CD4-positive, alpha-beta T cell treated with Interleukin-10 for 1 hour (primary cell): Measurements from ENCODE around the gene TLN1.

Experiments used
- DNase-seq: peaks from one replicate; pipeline ENCODE4 v3.0.0-alpha.2; 2020

The TLN1 gene

GRCh38 chr9:35754264-35754663 is 22.3 kb upstream of the TLN1 start, which contains the start of gene MSMP:
MSMP (minus strand) TSS chr9:35754276; CDS start chr9:35754129, 147 bp downstream.
- no peak for DNase-seq

DNA sequence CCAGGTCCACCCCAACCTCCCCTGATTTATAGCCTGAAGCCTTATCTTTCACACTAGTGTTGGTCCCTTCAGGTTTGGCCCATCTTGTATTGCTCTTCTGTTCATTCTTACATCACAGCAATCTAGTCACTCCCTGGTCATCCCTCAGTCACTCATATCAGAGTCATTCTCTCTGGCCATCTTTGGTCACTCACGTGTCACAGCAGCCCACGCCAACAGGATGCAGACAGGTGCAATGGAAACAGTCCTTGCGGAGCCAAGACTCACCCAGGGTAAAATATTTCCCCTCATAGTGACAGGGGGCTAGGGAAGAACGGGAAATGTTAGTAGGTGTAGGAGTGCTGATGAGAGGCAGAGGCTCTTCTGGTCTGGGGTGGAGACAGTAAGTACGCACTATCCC is 21.5 kb upstream of the TLN1 start:
- no peak for DNase-seq

DNA sequence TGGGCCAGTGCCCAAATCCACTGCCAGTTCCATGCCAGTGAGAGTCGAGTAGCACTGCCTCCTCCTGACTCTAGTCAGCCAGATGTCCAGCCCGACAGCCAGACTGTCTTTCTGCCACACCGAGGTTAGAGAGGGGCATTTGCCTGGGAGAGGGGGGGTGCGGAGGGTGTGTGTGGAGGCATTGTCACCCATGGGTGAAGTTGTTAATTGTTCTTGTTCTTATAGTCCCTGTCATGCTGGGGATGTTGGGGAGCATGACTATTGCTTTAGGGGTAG is 18.2 kb upstream of the TLN1 start:
- no peak for DNase-seq

DNA sequence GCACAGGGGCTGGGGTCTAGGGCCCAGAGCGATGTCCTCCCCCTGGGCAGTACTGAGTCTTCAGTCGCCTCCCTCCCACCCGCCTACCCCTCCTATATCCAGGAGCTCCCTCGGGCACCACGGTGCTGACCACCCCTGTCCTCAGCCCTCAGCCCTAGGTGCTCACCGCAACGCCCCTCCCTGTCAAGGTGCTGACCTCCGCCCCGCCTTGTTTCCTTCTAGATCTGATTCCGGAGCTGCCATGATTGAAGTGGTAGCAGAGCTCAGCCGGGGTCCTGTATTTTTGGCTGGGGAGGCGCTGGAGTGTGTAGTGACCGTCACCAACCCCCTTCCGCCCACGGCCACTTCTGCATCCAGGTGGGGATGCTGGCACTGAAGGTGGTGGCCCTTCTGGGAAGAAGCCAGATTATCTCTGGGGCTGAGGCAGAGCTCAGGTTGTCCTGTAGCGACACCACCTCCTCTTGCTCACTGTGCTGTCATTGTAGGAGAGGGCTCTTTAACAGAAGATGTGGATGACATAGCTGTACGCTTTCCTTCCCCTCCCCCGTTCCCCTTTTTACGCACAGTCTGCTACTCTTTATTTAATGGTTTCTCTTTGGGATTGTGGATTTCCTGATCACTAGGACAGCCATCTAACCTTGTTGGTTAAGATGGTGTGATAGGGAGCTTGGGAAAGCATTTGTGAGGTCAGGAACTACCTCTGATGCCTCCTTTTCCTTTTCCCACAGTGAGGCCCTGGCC is 17.7 kb upstream of the TLN1 start:
- peak; percentile 56 for DNase-seq

GRCh38 chr9:35748858-35749514 is 17.0 kb upstream of the TLN1 start, which contains the start of the genes GBA2 and RGP1:
GBA2 (minus strand) TSS chr9:35749228; CDS start chr9:35748704, 524 bp downstream.
RGP1 (plus strand) TSS chr9:35749287; CDS start chr9:35749756, 469 bp downstream.
- peak; percentile 75 for DNase-seq

DNA sequence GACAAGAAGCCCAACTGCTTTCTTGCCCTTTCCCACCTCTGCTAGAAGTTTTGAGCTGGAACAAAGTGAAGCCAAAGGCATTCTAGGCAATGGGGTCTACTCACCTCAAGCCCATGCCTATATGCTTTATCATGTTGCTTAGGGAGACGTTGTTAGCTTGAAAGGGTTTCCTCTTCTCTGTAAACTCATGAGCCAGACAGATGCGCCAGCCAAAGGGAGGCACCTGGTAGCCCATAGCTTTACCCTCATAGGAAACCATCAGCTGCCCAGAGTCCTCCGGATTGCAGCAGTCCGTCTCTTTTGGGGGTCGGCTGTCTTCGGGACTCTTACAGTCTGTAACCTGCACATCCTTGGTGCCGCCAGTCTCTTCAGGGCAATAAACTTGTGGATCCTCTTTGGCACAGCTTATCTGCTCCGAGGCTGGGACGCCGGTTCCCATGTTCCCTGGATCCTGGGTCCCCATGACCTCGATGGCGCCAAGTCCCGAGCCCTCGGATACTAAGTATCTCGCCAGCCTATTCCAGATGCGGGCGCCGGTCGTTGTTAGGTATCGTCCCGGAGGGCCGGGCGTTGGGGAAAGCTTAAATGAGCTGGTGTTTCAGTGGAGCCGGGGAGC is 16.4 kb upstream of the TLN1 start:
- DNase-seq = peak; percentile 22

DNA sequence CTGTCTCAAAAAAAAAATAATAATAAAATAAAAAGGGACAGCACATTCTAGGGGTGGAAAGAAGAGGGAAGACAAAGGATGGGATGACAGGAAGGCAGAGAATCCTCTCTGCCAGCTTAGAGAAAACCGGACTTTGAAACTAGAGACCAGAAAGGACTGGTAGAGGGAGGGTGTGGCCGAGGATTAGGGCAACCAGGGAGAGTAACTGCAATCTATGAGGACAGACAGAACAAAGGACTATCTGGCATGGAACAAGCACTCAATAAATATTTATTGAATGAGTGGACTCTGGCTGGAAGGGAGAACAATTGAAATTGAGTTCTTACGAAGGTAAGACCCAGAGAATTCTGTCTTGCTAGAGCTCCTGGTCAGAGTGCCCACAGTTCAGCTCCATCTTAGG is 14.6 kb upstream of the TLN1 start:
- no peak for DNase-seq

DNA sequence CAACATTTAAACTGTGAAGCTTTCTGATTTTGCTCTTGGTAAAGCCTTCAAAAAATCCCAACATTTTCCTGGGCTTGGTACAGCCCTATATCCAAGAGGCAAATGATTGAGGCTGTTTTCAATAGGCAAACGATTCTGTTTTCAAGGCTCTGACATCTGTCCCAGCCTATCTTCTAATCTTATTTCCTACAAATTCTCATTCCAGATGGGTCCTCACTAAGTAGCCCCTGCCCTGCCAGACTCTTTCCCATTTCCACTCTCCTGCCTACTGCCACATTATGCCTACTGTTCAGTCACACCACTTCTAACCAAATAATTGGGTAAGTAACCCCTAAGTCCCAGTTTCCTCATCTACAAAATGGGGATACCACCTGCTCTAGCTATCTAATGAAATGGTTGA is 13.6 kb upstream of the TLN1 start:
- DNase-seq = no peak

DNA sequence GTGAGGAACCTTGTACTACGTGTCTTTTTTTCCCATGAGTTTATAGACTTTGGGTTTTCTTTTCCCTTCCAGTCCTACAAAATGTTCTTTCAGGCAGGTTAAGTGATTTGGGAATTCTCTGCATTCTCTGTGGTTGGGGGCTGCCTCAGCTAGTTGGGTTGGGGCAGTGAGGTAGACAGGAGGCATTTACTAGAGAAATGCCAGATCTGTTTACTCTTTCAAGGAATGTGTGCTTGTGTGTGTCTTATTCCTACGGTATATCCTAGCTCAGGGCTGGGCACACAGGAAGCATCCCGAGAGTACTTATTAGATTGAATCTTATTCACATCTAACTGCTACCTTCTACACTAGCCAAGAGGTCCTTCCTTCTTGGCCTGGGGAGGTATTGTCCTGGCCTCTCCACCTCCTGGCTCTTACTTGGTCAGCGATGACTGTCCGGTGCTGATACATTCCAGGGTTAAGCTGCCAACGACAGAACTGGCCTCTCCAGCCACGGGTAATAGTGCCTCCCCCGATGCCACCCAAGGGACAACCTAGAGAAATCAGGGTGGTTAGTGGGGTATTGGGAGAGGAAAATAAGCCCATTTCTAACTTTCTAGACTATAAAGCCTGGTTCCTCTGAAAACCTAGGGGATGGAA is 12.0 kb upstream of the TLN1 start:
- DNase-seq = no peak

GRCh38 chr9:35743452-35743851 is 11.5 kb upstream of the TLN1 start:
- no peak for DNase-seq

DNA sequence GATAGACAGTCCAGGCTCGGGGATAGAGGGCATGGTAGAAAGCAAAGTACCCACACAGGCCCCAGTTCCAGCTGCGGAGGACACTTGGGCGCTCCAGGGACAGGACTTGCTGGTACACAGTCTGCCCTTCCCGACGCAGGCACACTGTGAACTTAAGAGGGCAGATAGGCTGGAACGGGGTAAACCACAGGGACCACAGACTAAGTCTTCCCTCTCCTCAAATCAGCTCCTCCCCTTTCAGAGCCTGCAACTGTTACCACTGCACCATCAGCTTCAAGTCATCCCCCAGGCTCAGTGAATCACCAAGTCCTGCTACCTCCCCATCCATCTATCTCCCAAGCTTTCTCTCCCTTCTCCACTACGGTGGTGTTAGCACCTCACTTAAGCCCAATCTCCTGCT is 9.7 kb upstream of the TLN1 start:
- DNase-seq = peak; percentile 18

DNA sequence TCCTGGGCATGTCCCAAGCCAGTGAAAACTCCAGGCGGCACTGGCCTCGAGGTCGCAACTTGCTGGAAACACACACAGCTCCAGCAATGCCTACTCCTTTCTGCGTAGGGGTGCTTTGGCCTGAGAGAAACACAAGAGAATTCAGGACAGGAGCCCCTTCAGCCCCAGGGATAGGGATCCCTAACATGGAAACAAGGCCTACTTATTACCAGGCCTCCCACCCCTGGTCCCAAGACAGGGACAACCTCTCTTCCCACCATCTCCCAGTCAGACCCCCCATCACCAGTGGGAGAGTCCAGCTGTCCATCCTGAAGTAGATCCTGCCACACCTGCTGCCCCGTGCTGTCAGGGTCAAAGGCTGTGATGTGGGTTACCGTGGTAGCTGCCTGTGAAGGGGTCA is 8.2 kb upstream of the TLN1 start:
- no peak for DNase-seq

GRCh38 chr9:35738924-35739323 is 6.9 kb upstream of the TLN1 start:
- no peak for DNase-seq

GRCh38 chr9:35738186-35738585 is 6.2 kb upstream of the TLN1 start:
- no peak for DNase-seq

- DNase-seq = no peak
Measured at GRCh38 chr9:35737143-35737542, 5.1 kb upstream of the TLN1 start.

DNA sequence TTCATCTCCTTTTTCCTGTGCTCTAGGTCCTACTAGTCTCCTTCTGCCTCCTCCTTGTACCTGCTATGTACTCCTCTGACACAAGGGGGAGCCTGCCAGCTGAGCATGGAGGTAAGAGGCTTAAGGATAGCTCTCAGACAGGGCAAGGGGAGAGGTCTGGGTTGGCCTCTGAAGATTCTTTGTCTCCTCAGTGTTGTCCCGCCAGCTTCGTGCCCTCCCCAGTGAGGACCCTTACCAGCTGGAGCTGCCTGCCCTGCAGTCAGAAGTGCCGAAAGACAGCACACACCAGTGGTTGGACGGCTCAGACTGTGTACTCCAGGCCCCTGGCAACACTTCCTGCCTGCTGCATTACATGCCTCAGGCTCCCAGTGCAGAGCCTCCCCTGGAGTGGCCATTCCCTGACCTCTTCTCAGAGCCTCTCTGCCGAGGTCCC is 4.2 kb upstream of the TLN1 start:
- DNase-seq = peak; percentile 83

GRCh38 chr9:35734096-35734495 is 2.1 kb upstream of the TLN1 start:
- DNase-seq = no peak

- DNase-seq = peak; percentile 39
Measured at GRCh38 chr9:35732800-35733541, 976 bp upstream of the TLN1 start.

- DNase-seq = peak; percentile 10
Measured at GRCh38 chr9:35731415-35732184, 395 bp downstream of the TLN1 start.

- no peak for DNase-seq
Measured at GRCh38 chr9:35730486-35730854, 1.5 kb downstream of the TLN1 start.

GRCh38 chr9:35729700-35730485 is 2.1 kb downstream of the TLN1 start:
- DNase-seq = peak; percentile 53
